ENCODE measurements around the gene CAPN9.
"Not testable (repeated sequence)": the region's sequence is repeated elsewhere in the genome, so short reads cannot be mapped to it uniquely, and the experiment has no call there.

Gene CAPN9

GRCh38 chr1:230711245-230711644, 35.9 kb upstream of the CAPN9 start:
- no peak for TF ChIP-seq CTCF (IDR thresholded peaks at IDR 0.05; ENCODE audit: borderline replicate concordance, control extremely low read depth, extremely low read depth, insufficient read depth, missing control alignments)
- DNase-seq (ENCODE audit: low spot score), result no peak
- in situ Hi-C loops (cut with MboI; ENCODE audit: low sequenced_read_pairs, unreplicated experiment), result no loop called here

GRCh38 chr1:230712470-230712942, 34.7 kb upstream of the CAPN9 start:
- no peak for TF ChIP-seq CTCF (IDR thresholded peaks at IDR 0.05; ENCODE audit: borderline replicate concordance, control extremely low read depth, extremely low read depth, insufficient read depth, missing control alignments)
- in situ Hi-C loops (cut with MboI; ENCODE audit: low sequenced_read_pairs, unreplicated experiment), result no loop called here
- no peak for DNase-seq (ENCODE audit: low spot score)

- TF ChIP-seq CTCF (IDR thresholded peaks at IDR 0.05; ENCODE audit: borderline replicate concordance, control extremely low read depth, extremely low read depth, insufficient read depth, missing control alignments), result no peak
Measured at GRCh38 chr1:230713138-230713537, 34.0 kb upstream of the CAPN9 start.

GRCh38 chr1:230713547-230713914, 33.7 kb upstream of the CAPN9 start:
- in situ Hi-C loops (cut with MboI; ENCODE audit: low sequenced_read_pairs, unreplicated experiment), result no loop called here
- no peak for TF ChIP-seq CTCF (IDR thresholded peaks at IDR 0.05; ENCODE audit: borderline replicate concordance, control extremely low read depth, extremely low read depth, insufficient read depth, missing control alignments)
- DNase-seq (ENCODE audit: low spot score), result no peak

More at GRCh38 chr1:230713138-230713537, 34.0 kb upstream of the CAPN9 start:
- no peak for DNase-seq (ENCODE audit: low spot score)
- in situ Hi-C loops (cut with MboI; ENCODE audit: low sequenced_read_pairs, unreplicated experiment), result no loop called here

- in situ Hi-C loops (cut with MboI; ENCODE audit: low sequenced_read_pairs, unreplicated experiment), result no loop called here
- TF ChIP-seq CTCF (IDR thresholded peaks at IDR 0.05; ENCODE audit: borderline replicate concordance, control extremely low read depth, extremely low read depth, insufficient read depth, missing control alignments), result no peak
- DNase-seq (ENCODE audit: low spot score), result no peak
Measured at GRCh38 chr1:230713915-230714764, 33.0 kb upstream of the CAPN9 start, which contains the start of gene AGT. Gene AGT (minus strand): TSS chr1:230714122. CDS start chr1:230710823, 3,299 bp downstream.

- no peak for DNase-seq (ENCODE audit: low spot score)
- no peak for TF ChIP-seq CTCF (IDR thresholded peaks at IDR 0.05; ENCODE audit: borderline replicate concordance, control extremely low read depth, extremely low read depth, insufficient read depth, missing control alignments)
- in situ Hi-C loops (cut with MboI; ENCODE audit: low sequenced_read_pairs, unreplicated experiment), result no loop called here
Measured at GRCh38 chr1:230715510-230715909, 31.7 kb upstream of the CAPN9 start.

GRCh38 chr1:230716453-230716852, 30.7 kb upstream of the CAPN9 start:
- DNase-seq (ENCODE audit: low spot score); in situ Hi-C loops (cut with MboI; ENCODE audit: low sequenced_read_pairs, unreplicated experiment): not testable (repeated sequence)

All from GM13976 (cell line).